Esophagus squamous epithelium (tissue), 4 donors: Measurements from ENCODE around the gene AP2A2.

Experiments used
- POLR2A ChIP-seq, 4 donors: fragments of 450-650 bp; IDR thresholded peaks; one replicate each; pipeline ENCODE4 v1.6.1; 2017; ENCODE audit warnings: antibody characterized with exemption in 4 of 4, mild to moderate bottlenecking in 4 of 4, moderate library complexity in 3 of 4
- TF ChIP-seq, protein P1 (sequence below), 6 experiments: fragments of 450-650 bp in 4 of 6; fragments of 200-600 bp in 2 of 6; sonication (generic) in 2 of 6; IDR thresholded peaks; one replicate each; pipeline ENCODE4 v1.5.1; 2016 to 2019; ENCODE audit warnings: antibody characterized with exemption in 6 of 6, mild to moderate bottlenecking in 4 of 6, moderate library complexity in 4 of 6

GRCh38 chr11:1020211-1020905 is 94.7 kb downstream of the AP2A2 start:
- TF ChIP-seq, protein P1, sequence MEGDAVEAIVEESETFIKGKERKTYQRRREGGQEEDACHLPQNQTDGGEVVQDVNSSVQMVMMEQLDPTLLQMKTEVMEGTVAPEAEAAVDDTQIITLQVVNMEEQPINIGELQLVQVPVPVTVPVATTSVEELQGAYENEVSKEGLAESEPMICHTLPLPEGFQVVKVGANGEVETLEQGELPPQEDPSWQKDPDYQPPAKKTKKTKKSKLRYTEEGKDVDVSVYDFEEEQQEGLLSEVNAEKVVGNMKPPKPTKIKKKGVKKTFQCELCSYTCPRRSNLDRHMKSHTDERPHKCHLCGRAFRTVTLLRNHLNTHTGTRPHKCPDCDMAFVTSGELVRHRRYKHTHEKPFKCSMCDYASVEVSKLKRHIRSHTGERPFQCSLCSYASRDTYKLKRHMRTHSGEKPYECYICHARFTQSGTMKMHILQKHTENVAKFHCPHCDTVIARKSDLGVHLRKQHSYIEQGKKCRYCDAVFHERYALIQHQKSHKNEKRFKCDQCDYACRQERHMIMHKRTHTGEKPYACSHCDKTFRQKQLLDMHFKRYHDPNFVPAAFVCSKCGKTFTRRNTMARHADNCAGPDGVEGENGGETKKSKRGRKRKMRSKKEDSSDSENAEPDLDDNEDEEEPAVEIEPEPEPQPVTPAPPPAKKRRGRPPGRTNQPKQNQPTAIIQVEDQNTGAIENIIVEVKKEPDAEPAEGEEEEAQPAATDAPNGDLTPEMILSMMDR (IDR thresholded peaks at IDR 0.05): no peak
- TF ChIP-seq POLR2A (IDR thresholded peaks at IDR 0.05): no peak
